ENCODE measurements around the gene HDAC3.

DNA sequence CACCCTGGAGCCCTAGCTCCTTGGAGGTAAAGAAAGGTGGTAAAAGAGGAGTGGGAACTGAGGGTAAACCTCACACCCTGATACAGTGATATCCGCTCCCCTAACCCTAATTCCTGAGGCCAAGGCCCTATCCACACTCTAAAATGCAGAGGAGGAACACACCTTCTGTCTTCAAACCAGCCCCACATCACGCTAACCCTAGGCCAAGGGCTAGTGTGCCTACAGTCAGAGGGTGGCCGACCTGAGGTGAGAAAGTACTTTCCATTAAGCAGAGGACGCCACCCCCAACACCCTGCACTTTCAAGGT, 590 bp downstream of the HDAC3 start:
- TF ChIP-seq POLR2A (IDR thresholded peaks at IDR 0.05; ENCODE audit: low read depth, low read length) (no peak), POLR2AphosphoS5 (IDR thresholded peaks at IDR 0.05; ENCODE audit: low read depth, low read length) (0 out of 2 replicates have a peak, but pooled peaks have one; percentile 20)
